OCI-M2 (cell line): ENCODE data around the gene SLC22A24.
"Not testable (repeated sequence)": the region's sequence is repeated elsewhere in the genome, so short reads cannot be mapped to it uniquely, and the experiment has no call there.

Experiments
- DNase-seq: peaks from one replicate; lab custom pipeline; 2025; ENCODE audit not compliant: unreplicated experiment; lab: John Stamatoyannopoulos, UW

Gene SLC22A24

GRCh38 chr11:63144121-63144520 is at the start of gene SLC22A24:
TSS of gene SLC22A24 (minus strand) at chr11:63144221. CDS start at chr11:63143779, 442 bp downstream.
- no peak for DNase-seq

- no peak for DNase-seq
These were observed 36.5 kb upstream of the SLC22A24 start for GRCh38 chr11:63180536-63180935.

- DNase-seq: no peak
These were observed 35.5 kb upstream of the SLC22A24 start for GRCh38 chr11:63179432-63180041.

GRCh38 chr11:63177872-63178271 is 33.9 kb upstream of the SLC22A24 start:
- DNase-seq: no peak

GRCh38 chr11:63165706-63166310 is 21.8 kb upstream of the SLC22A24 start:
- DNase-seq: no peak

- no peak for DNase-seq
These were observed 11.8 kb upstream of the SLC22A24 start for GRCh38 chr11:63155794-63156193.

- DNase-seq: no peak
These were observed 2.6 kb upstream of the SLC22A24 start for GRCh38 chr11:63146581-63146980.

GRCh38 chr11:63142459-63142858 is 1.6 kb downstream of the SLC22A24 start:
- no peak for DNase-seq

- DNase-seq: no peak
These were observed 10.8 kb downstream of the SLC22A24 start for GRCh38 chr11:63132985-63133775.

- no peak for DNase-seq
These were observed 44.5 kb downstream of the SLC22A24 start for GRCh38 chr11:63099555-63099954.

- no peak for DNase-seq
These were observed 63.3 kb downstream of the SLC22A24 start for GRCh38 chr11:63080682-63081081.

GRCh38 chr11:63046203-63046602 is 97.8 kb downstream of the SLC22A24 start:
- not testable (repeated sequence) for DNase-seq

GRCh38 chr11:63042596-63042995 is 101.4 kb downstream of the SLC22A24 start:
- DNase-seq: no peak

- DNase-seq: no peak
These were observed 111.6 kb downstream of the SLC22A24 start for GRCh38 chr11:63032457-63032856.
